Neural cell (in vitro differentiated cells): Measurements from ENCODE around the gene EPYC. TPM values are rescaled to one million over a fixed set of nuclear protein-coding genes. Genes with fewer than 3 reads are reported as not detected.

ENCODE experiments used
- H2AFZ ChIP-seq: fragments of 200-600, 300-800 bp; sonication (generic), shearing (Covaris generic); 2 replicates; pipeline ENCODE4 v1.6.0; 2014; ENCODE audit warnings: low read depth, mild to moderate bottlenecking, antibody characterized with exemption, low read length, moderate library complexity
- H3F3A ChIP-seq: fragments of 200-600 bp; shearing (Covaris generic); 2 replicates; pipeline ENCODE4 v1.6.1; 2016; ENCODE audit warnings: mild to moderate bottlenecking, moderate library complexity, mixed read lengths, antibody characterized with exemption, low read length; ENCODE audit not compliant: insufficient read depth, poor library complexity, severe bottlenecking
- H3K27ac ChIP-seq: fragments of 200-600, 300-800 bp; sonication (generic), shearing (Covaris generic); 2 replicates; pipeline ENCODE4 v1.5.1; 2014; ENCODE audit warnings: mild to moderate bottlenecking, low read length, moderate library complexity
- H3K27me3 ChIP-seq: fragments of 300-800, 200-600 bp; sonication (generic), shearing (Covaris generic); 2 replicates; pipeline ENCODE4 v1.6.0; 2014; ENCODE audit warnings: mild to moderate bottlenecking, low read depth, low read length, moderate library complexity; ENCODE audit not compliant: insufficient read depth
- H3K36me3 ChIP-seq: fragments of 300-800, 200-600 bp; sonication (generic), shearing (Covaris generic); 2 replicates; pipeline ENCODE4 v1.5.1; 2014; ENCODE audit warnings: mild to moderate bottlenecking, antibody characterized with exemption, low read length, moderate library complexity; ENCODE audit not compliant: insufficient read depth
- H3K4me2 ChIP-seq: fragments of 300-800, 200-600 bp; sonication (generic), shearing (Covaris generic); 2 replicates; pipeline ENCODE4 v1.6.0; 2014; ENCODE audit warnings: mild to moderate bottlenecking, low read length
- H3K4me3 ChIP-seq: fragments of 300-800, 200-600 bp; sonication (generic), shearing (Covaris generic); 2 replicates; pipeline ENCODE4 v1.5.1; 2014; ENCODE audit warnings: mild to moderate bottlenecking, low read length, moderate library complexity
- H3K79me2 ChIP-seq: fragments of 200-600 bp; shearing (Covaris generic); replicated peaks from 2 replicates; pipeline ENCODE4 v1.6.0; 2014; ENCODE audit warnings: mild to moderate bottlenecking, low read length, moderate library complexity; ENCODE audit not compliant: insufficient read depth
- H3K9ac ChIP-seq: fragments of 300-800, 200-600 bp; sonication (generic), shearing (Covaris generic); 2 replicates; pipeline ENCODE4 v1.6.1; 2016; ENCODE audit warnings: mild to moderate bottlenecking, low read length, mixed read lengths
- H3K9me2 ChIP-seq: fragments of 200-600 bp; shearing (Covaris generic); 2 replicates; pipeline ENCODE4 v1.6.1; 2016; ENCODE audit warnings: mild to moderate bottlenecking, low read length, mixed read lengths; ENCODE audit not compliant: insufficient read depth
- H3K9me3 ChIP-seq: fragments of 200-600, 300-800 bp; sonication (generic), shearing (Covaris generic); 2 replicates; pipeline ENCODE4 v1.6.1; 2016; ENCODE audit warnings: mild to moderate bottlenecking, mixed run types, low read length, moderate library complexity, mixed read lengths
- H4K20me1 ChIP-seq: fragments of 200-600 bp; shearing (Covaris generic); 2 replicates; pipeline ENCODE4 v1.6.1; 2016; ENCODE audit warnings: mild to moderate bottlenecking, mixed run types; ENCODE audit not compliant: insufficient read depth
- CTCF ChIP-seq: fragments of 450-650 bp; IDR thresholded peaks from 2 replicates; pipeline ENCODE4 v1.5.1; 2014; ENCODE audit warnings: antibody characterized with exemption, mild to moderate bottlenecking, moderate library complexity; ENCODE audit not compliant: poor library complexity, severe bottlenecking
- EP300 ChIP-seq: fragments of 450-650 bp; conservative IDR thresholded peaks from 2 replicates; pipeline ENCODE4 v1.6.1; 2014; ENCODE audit warnings: antibody characterized with exemption, mild to moderate bottlenecking, moderate library complexity; ENCODE audit not compliant: poor library complexity, severe bottlenecking
- EZH2 ChIP-seq: fragments of 200-600, 300-800 bp; shearing (Covaris generic), sonication (generic); IDR thresholded peaks from 2 replicates; pipeline ENCODE4 v1.6.1; 2014; ENCODE audit warnings: antibody characterized with exemption, low read length, borderline replicate concordance, mild to moderate bottlenecking; ENCODE audit not compliant: insufficient read depth, poor library complexity, severe bottlenecking
- MXI1 ChIP-seq: fragments of 450-650 bp; conservative IDR thresholded peaks from 2 replicates; pipeline ENCODE4 v1.6.1; 2014; ENCODE audit warnings: antibody characterized with exemption, mild to moderate bottlenecking; ENCODE audit not compliant: poor library complexity, severe bottlenecking
- POLR2AphosphoS5 ChIP-seq: IDR thresholded peaks from 2 replicates; pipeline ENCODE4 v1.6.1; 2012
- RAD21 ChIP-seq: fragments of 450-650 bp; conservative IDR thresholded peaks from 2 replicates; pipeline ENCODE4 v1.6.1; 2014; ENCODE audit warnings: antibody characterized with exemption, mild to moderate bottlenecking, moderate library complexity
- REST ChIP-seq: IDR thresholded peaks from 2 replicates; pipeline ENCODE4 v1.6.1; 2012; ENCODE audit warnings: borderline replicate concordance
- SMC3 ChIP-seq: fragments of 450-650 bp; conservative IDR thresholded peaks from 2 replicates; pipeline ENCODE4 v1.6.1; 2014; ENCODE audit warnings: antibody characterized with exemption, mild to moderate bottlenecking, moderate library complexity; ENCODE audit not compliant: poor library complexity
- TAF1 ChIP-seq: IDR thresholded peaks from 2 replicates; pipeline ENCODE4 v1.6.1; 2012; ENCODE audit warnings: low read depth
- polyA plus RNA-seq: library from polyadenylated mRNA; depleted of rRNA; stranded (reverse); fragments of >200 nt; gene quantifications from 2 replicates; pipeline ENCODE4 v1.2.3, GENCODE V29; 2014

Gene EPYC
- polyA plus RNA-seq, 1 donor from 2014 or later: not detected

GRCh38 chr12:91017511-91018263 lies 12.9 kb upstream of the EPYC start:
- Histone ChIP-seq H2AFZ (no peak overlapping the region), H3K9me2 (no peaks in the 10 kb centered on the region), H3K9ac (no peak overlapping the region), H3K79me2 (no peaks in the 10 kb centered on the region), H3F3A (no peaks in the 10 kb centered on the region), H3K4me3 (no peak overlapping the region), H3K27ac (no peak overlapping the region), H4K20me1 (no peaks in the 10 kb centered on the region), H3K9me3 (no peaks in the 10 kb centered on the region), H3K36me3 (no peaks in the 10 kb centered on the region), H3K4me2 (no peak overlapping the region), H3K27me3 (no peaks in the 10 kb centered on the region)
- TF ChIP-seq EP300: no peak
- no peak for TF ChIP-seq SMC3
- TF ChIP-seq EZH2: no peak
- TF ChIP-seq CTCF: no peak
- TF ChIP-seq RAD21: no peak
- no peak for TF ChIP-seq MXI1
- TF ChIP-seq POLR2AphosphoS5: no peak
- no peak for TF ChIP-seq TAF1
- no peak for TF ChIP-seq REST

GRCh38 chr12:91017043-91017442 lies 12.3 kb upstream of the EPYC start:
- Histone ChIP-seq H3F3A (no peaks in the 10 kb centered on the region), H3K36me3 (no peaks in the 10 kb centered on the region), H4K20me1 (no peaks in the 10 kb centered on the region), H3K79me2 (no peaks in the 10 kb centered on the region), H3K27me3 (no peaks in the 10 kb centered on the region), H2AFZ (no peak overlapping the region), H3K9me2 (no peaks in the 10 kb centered on the region), H3K4me2 (no peak overlapping the region), H3K27ac (no peak overlapping the region), H3K9me3 (no peaks in the 10 kb centered on the region), H3K4me3 (no peak overlapping the region), H3K9ac (no peak overlapping the region)
- no peak for TF ChIP-seq CTCF
- TF ChIP-seq RAD21: no peak
- TF ChIP-seq EZH2: no peak
- no peak for TF ChIP-seq EP300
- TF ChIP-seq REST: no peak
- no peak for TF ChIP-seq POLR2AphosphoS5
- no peak for TF ChIP-seq TAF1
- TF ChIP-seq MXI1: no peak
- no peak for TF ChIP-seq SMC3
